GM12878 (cell line): ENCODE measurements around the gene CLDN16. TPM values are rescaled to one million over a fixed set of nuclear protein-coding genes. Genes with fewer than 3 reads are reported as not detected.

Experiments
- ASH2L ChIP-seq: fragments of 300-600, 200-600 bp; sonication (generic); IDR thresholded peaks from 2 replicates; pipeline ENCODE4 v1.6.1; 2017; ENCODE audit warnings: low read depth, mild to moderate bottlenecking, borderline replicate concordance
- ATF2 ChIP-seq: IDR thresholded peaks from 2 replicates; pipeline ENCODE4 v1.6.1; 2012; ENCODE audit warnings: low read length, inconsistent platforms
- ATF3 ChIP-seq: IDR thresholded peaks from 2 replicates; pipeline ENCODE4 v1.6.1; 2011; ENCODE audit warnings: low read depth, mild to moderate bottlenecking, low read length, moderate library complexity, borderline replicate concordance; ENCODE audit errors: extremely low read depth
- DPF2 ChIP-seq: fragments of 450-650 bp; IDR thresholded peaks from 2 replicates; pipeline ENCODE4 v1.6.1; 2017; ENCODE audit warnings: mild to moderate bottlenecking
- GABPA ChIP-seq: IDR thresholded peaks from 2 replicates; pipeline ENCODE4 v1.6.1; 2014; ENCODE audit warnings: antibody characterized with exemption, low read depth, mild to moderate bottlenecking, inconsistent platforms
- HDGF ChIP-seq: fragments of 450-650 bp; IDR thresholded peaks from 2 replicates; pipeline ENCODE4 v1.6.1; 2016; ENCODE audit warnings: antibody characterized with exemption
- IRF5 ChIP-seq: fragments of 450-650 bp; IDR thresholded peaks from 2 replicates; pipeline ENCODE4 v1.6.1; 2017; ENCODE audit warnings: borderline replicate concordance
- MEF2A ChIP-seq: IDR thresholded peaks from 2 replicates; pipeline ENCODE4 v1.6.1; 2011; ENCODE audit warnings: low read depth, mild to moderate bottlenecking, low read length, moderate library complexity; ENCODE audit not compliant: insufficient read depth
- PBX3 ChIP-seq: IDR thresholded peaks from 2 replicates; pipeline ENCODE4 v1.6.1; 2011; ENCODE audit warnings: mild to moderate bottlenecking, low read depth, low read length, moderate library complexity; ENCODE audit not compliant: insufficient replicate concordance
- RELB ChIP-seq: fragments of 450-650 bp; IDR thresholded peaks from 2 replicates; pipeline ENCODE4 v1.6.1; 2017; ENCODE audit warnings: low read depth, mild to moderate bottlenecking, moderate library complexity
- RUNX3 ChIP-seq: IDR thresholded peaks from 2 replicates; pipeline ENCODE4 v1.6.1; 2012; ENCODE audit warnings: low read length, inconsistent platforms
- ZNF217 ChIP-seq: fragments of 450-650 bp; IDR thresholded peaks from 2 replicates; pipeline ENCODE4 v1.6.1; 2017; ENCODE audit warnings: antibody characterized with exemption, mild to moderate bottlenecking
- ZNF592 ChIP-seq: fragments of 450-650 bp; IDR thresholded peaks from 2 replicates; pipeline ENCODE4 v1.6.1; 2017; ENCODE audit warnings: mild to moderate bottlenecking, moderate library complexity
- polyA plus RNA-seq, 11 experiments: library from polyadenylated mRNA; depleted of rRNA in 4 of 11; unstranded in 6 of 11; stranded (reverse) in 5 of 11; fragments of >200 nt; fragmentation: Nextera tagmentation in 4 of 11; fragmentation: Illumina TruSeq in 1 of 11; extraction: Ambion mirVana in 4 of 11; extraction: Trizol in 1 of 11; gene quantifications; 1 replicate in 1 of 11; 2 replicates in 10 of 11; pipeline versions ENCODE4 v1.2.1 to v1.2.3, GENCODE V29; 2011 to 2016; ENCODE audit warnings: inconsistent platforms in 2 of 11, missing spikeins in 2 of 11, low read depth in 1 of 11
- total RNA-seq, 4 experiments: library from RNA; depleted of rRNA in 3 of 4; stranded (reverse); fragments of >200 nt in 3 of 4; fragmentation: Illumina TruSeq in 1 of 4; extraction: Trizol in 1 of 4; gene quantifications; 2 replicates each; pipeline versions ENCODE4 v1.2.1 to v1.2.3, GENCODE V29; 2013 to 2021

CLDN16 gene
- total and polyA plus RNA-seq, 10 of the 15 experiments (the other 5 are each of a cell fraction or from before 2014, with no cell fraction given): 3.2 to 26.6 (median 4.0) TPM

GRCh38 chr3:190456770-190457169, 68.8 kb downstream of the CLDN16 start (continued):
- TF ChIP-seq IRF5: no peak
- no peak for TF ChIP-seq ASH2L
- no peak for TF ChIP-seq DPF2
- no peak for TF ChIP-seq MEF2A
- TF ChIP-seq ZNF217: no peak
- TF ChIP-seq HDGF: no peak
- TF ChIP-seq ATF2: no peak
- TF ChIP-seq RELB: no peak
- TF ChIP-seq RUNX3: no peak
- no peak for TF ChIP-seq PBX3
- TF ChIP-seq GABPA: no peak
- TF ChIP-seq ZNF592: no peak
- TF ChIP-seq ATF3: no peak
